ENCODE measurements around the gene HIVEP3. TPM values are rescaled to one million over a fixed set of nuclear protein-coding genes. Genes with fewer than 3 reads are reported as not detected.

Gene HIVEP3
- total RNA-seq, 1 experiment from 2014 or later = 3.1 TPM

GRCh38 chr1:41935226-41935625 lies 16.5 kb upstream of the HIVEP3 start:
- H3K36me3 ChIP-seq (ENCODE audit: insufficient read depth, low read length, poor library complexity, severe bottlenecking) = no peaks in the 10 kb centered on the region
- H3K9me3 ChIP-seq (ENCODE audit: low read depth, low read length, poor library complexity, severe bottlenecking) = no peaks in the 10 kb centered on the region
- no peak for TF ChIP-seq EZH2 (IDR thresholded peaks at IDR 0.05; ENCODE audit: borderline replicate concordance, low read depth, low read length, poor library complexity, severe bottlenecking)
- TF ChIP-seq, protein P1, sequence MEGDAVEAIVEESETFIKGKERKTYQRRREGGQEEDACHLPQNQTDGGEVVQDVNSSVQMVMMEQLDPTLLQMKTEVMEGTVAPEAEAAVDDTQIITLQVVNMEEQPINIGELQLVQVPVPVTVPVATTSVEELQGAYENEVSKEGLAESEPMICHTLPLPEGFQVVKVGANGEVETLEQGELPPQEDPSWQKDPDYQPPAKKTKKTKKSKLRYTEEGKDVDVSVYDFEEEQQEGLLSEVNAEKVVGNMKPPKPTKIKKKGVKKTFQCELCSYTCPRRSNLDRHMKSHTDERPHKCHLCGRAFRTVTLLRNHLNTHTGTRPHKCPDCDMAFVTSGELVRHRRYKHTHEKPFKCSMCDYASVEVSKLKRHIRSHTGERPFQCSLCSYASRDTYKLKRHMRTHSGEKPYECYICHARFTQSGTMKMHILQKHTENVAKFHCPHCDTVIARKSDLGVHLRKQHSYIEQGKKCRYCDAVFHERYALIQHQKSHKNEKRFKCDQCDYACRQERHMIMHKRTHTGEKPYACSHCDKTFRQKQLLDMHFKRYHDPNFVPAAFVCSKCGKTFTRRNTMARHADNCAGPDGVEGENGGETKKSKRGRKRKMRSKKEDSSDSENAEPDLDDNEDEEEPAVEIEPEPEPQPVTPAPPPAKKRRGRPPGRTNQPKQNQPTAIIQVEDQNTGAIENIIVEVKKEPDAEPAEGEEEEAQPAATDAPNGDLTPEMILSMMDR (conservative IDR thresholded peaks at IDR 0.05; ENCODE audit: low read depth, low read length) = no peak
- intact Hi-C loops (cut with micrococcal nuclease; ENCODE audit: unreplicated experiment) = no loop called here
- no peak overlapping the region for H3K27ac ChIP-seq (ENCODE audit: low read depth, low read length, poor library complexity, severe bottlenecking)
- DNase-seq (ENCODE audit: low spot score) = peak; percentile 63
- peaks cover 6% of the 10 kb centered on the region for H3K4me1 ChIP-seq (ENCODE audit: insufficient read depth, low read length, poor library complexity, severe bottlenecking)
- no peak overlapping the region for H3K4me3 ChIP-seq (ENCODE audit: low read depth, low read length, poor library complexity, severe bottlenecking)
- H3K27me3 ChIP-seq (replicated peaks; ENCODE audit: insufficient read depth, low read depth, low read length, poor library complexity) = peaks cover 12% of the 10 kb centered on the region
- ChIA-PET CTCF (no interaction called here), POLR2A (ENCODE audit: low non-redundant PET) (no interaction called here)
- no TSS peak for BruUV-seq (replicated peaks)

GRCh38 chr1:41933106-41933505 lies 14.4 kb upstream of the HIVEP3 start:
- Histone ChIP-seq H3K27me3 (replicated peaks; ENCODE audit: insufficient read depth, low read depth, low read length, poor library complexity) (peaks cover 18% of the 10 kb centered on the region), H3K4me3 (ENCODE audit: low read depth, low read length, poor library complexity, severe bottlenecking) (no peak overlapping the region), H3K9me3 (ENCODE audit: low read depth, low read length, poor library complexity, severe bottlenecking) (no peaks in the 10 kb centered on the region), H3K4me1 (ENCODE audit: insufficient read depth, low read length, poor library complexity, severe bottlenecking) (peaks cover 6% of the 10 kb centered on the region), H3K36me3 (ENCODE audit: insufficient read depth, low read length, poor library complexity, severe bottlenecking) (no peaks in the 10 kb centered on the region), H3K27ac (ENCODE audit: low read depth, low read length, poor library complexity, severe bottlenecking) (no peak overlapping the region)
- CTCF ChIA-PET = no interaction called here
- TF ChIP-seq EZH2 (IDR thresholded peaks at IDR 0.05; ENCODE audit: borderline replicate concordance, low read depth, low read length, poor library complexity, severe bottlenecking) = no peak
- TF ChIP-seq, protein P1 (conservative IDR thresholded peaks at IDR 0.05; ENCODE audit: low read depth, low read length) = no peak
- intact Hi-C loops (cut with micrococcal nuclease; ENCODE audit: unreplicated experiment) = no loop called here
- no peak for DNase-seq (ENCODE audit: low spot score)
- POLR2A ChIA-PET (ENCODE audit: low non-redundant PET) = no interaction called here
- no TSS peak for BruUV-seq (replicated peaks)

DNA sequence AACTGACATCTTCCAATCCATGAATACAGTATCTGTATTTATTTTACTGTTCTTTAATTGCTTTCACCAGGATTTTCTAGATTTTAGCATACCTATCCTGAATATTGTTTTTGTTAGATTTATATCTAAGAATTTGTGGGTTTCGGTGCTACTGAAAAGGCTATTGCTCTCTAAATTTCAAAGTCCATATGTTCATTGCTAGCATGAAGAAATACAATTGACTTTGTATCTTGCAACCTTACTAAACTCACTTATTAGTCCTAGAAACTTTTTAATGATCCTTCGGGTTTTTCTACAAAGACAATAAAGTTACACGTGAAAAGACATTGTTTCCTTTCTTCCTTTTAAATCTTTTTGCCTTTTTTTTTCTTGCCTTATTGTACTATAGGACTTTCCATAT lies 12.9 kb upstream of the HIVEP3 start:
- intact Hi-C loops (cut with micrococcal nuclease; ENCODE audit: unreplicated experiment) = no loop called here
- CTCF ChIA-PET = no interaction called here
- Histone ChIP-seq H3K27ac (ENCODE audit: low read depth, low read length, poor library complexity, severe bottlenecking) (no peak overlapping the region), H3K36me3 (ENCODE audit: insufficient read depth, low read length, poor library complexity, severe bottlenecking) (no peaks in the 10 kb centered on the region), H3K9me3 (ENCODE audit: low read depth, low read length, poor library complexity, severe bottlenecking) (no peaks in the 10 kb centered on the region), H3K4me3 (ENCODE audit: low read depth, low read length, poor library complexity, severe bottlenecking) (no peak overlapping the region), H3K27me3 (replicated peaks; ENCODE audit: insufficient read depth, low read depth, low read length, poor library complexity) (peaks cover 18% of the 10 kb centered on the region), H3K4me1 (ENCODE audit: insufficient read depth, low read length, poor library complexity, severe bottlenecking) (peaks cover 6% of the 10 kb centered on the region)
- POLR2A ChIA-PET (ENCODE audit: low non-redundant PET) = no interaction called here
- TF ChIP-seq, protein P1 (conservative IDR thresholded peaks at IDR 0.05; ENCODE audit: low read depth, low read length) = no peak
- TF ChIP-seq EZH2 (IDR thresholded peaks at IDR 0.05; ENCODE audit: borderline replicate concordance, low read depth, low read length, poor library complexity, severe bottlenecking) = no peak
- BruUV-seq (replicated peaks) = no TSS peak
- DNase-seq (ENCODE audit: low spot score) = no peak
